ENCODE measurements around the gene LRRC75B. TPM values are rescaled to one million over a fixed set of nuclear protein-coding genes. Genes with fewer than 3 reads are reported as not detected.

The LRRC75B gene
- polyA plus RNA-seq, 1 of the 3 experiments (the other 2 are of a cell fraction): 12.3 TPM

- TF ChIP-seq REST (IDR thresholded peaks at IDR 0.05; ENCODE audit: low read depth, low read length) (no peak), SIN3A (IDR thresholded peaks at IDR 0.05; ENCODE audit: borderline replicate concordance, low read depth, low read length) (no peak), POLR2AphosphoS5 (IDR thresholded peaks at IDR 0.05; ENCODE audit: low read depth, low read length) (no peak), NFIC (IDR thresholded peaks at IDR 0.05; ENCODE audit: borderline replicate concordance) (no peak), PBX3 (IDR thresholded peaks at IDR 0.05) (no peak), RAD21 (IDR thresholded peaks at IDR 0.05; ENCODE audit: low read length) (no peak), GABPA (IDR thresholded peaks at IDR 0.05; ENCODE audit: low read depth) (no peak)
These were observed 49.1 kb downstream of the LRRC75B start (continued) for GRCh38 chr22:24543679-24544243.

- H3K9me2 ChIP-seq: no peaks in the 10 kb centered on the region
- H2AFZ ChIP-seq (ENCODE audit: low read depth): no peak overlapping the region
- peaks cover 9% of the 10 kb centered on the region; the same call in 1 of the 2 replicates for H3K79me2 ChIP-seq (ENCODE audit: insufficient read depth)
- no peak overlapping the region for H3K9ac ChIP-seq
- H3K4me2 ChIP-seq: no peak overlapping the region
- ChIA-PET POLR2A (no interaction called here), CTCF (no interaction called here)
- H3F3A ChIP-seq (replicated peaks; ENCODE audit: insufficient read depth): no peaks in the 10 kb centered on the region
- peaks cover 22 to 60% of the 10 kb centered on the region in 2 experiments for H3K36me3 ChIP-seq (replicated peaks in 1 of 2; ENCODE audit: control insufficient read depth in 1 of 2, insufficient read depth in 2 of 2, low read length in 1 of 2)
- H3K9me3 ChIP-seq: no peaks in the 10 kb centered on the region
- DNase-seq: no peak
- 0 out of 2 replicates have a peak, but pooled peaks cover 6% of the 10 kb centered on the region for H4K20me1 ChIP-seq (ENCODE audit: insufficient read depth)
- no peak for TF ChIP-seq NRF1 (IDR thresholded peaks at IDR 0.05; ENCODE audit: low read depth, low read length)
- no peak for TF ChIP-seq RCOR1 (IDR thresholded peaks at IDR 0.05; ENCODE audit: low read length)
- no peak overlapping the region for H3K4me3 ChIP-seq (ENCODE audit: low read depth in 2 of 2, low read length in 1 of 2)
- H3K4me1 ChIP-seq (ENCODE audit: control insufficient read depth in 1 of 2, insufficient read depth in 2 of 2, low read depth in 1 of 2, low read length in 1 of 2): peaks cover 7 to 8% of the 10 kb centered on the region in 2 experiments; a peak in 2 of 4 replicates
- H3K27ac ChIP-seq (ENCODE audit: low read depth in 2 of 2, low read length in 1 of 2): no peak overlapping the region
- whole genome bisulfite sequencing (ENCODE audit: low lambda C conversion rate): 91% methylated on average over 5 of the region's 7 CpGs
- H3K27me3 ChIP-seq (ENCODE audit: insufficient read depth): no peaks in the 10 kb centered on the region
These were observed 49.7 kb downstream of the LRRC75B start for GRCh38 chr22:24543185-24543601.

- ChIA-PET CTCF (no interaction called here), POLR2A (no interaction called here)
- no peak overlapping the region for H3K4me2 ChIP-seq
- DNase-seq: no peak
- no peaks in the 10 kb centered on the region for H3F3A ChIP-seq (replicated peaks; ENCODE audit: insufficient read depth)
- H2AFZ ChIP-seq (ENCODE audit: low read depth): no peak overlapping the region
- peaks cover 9% of the 10 kb centered on the region; the same call in 1 of the 2 replicates for H3K79me2 ChIP-seq (ENCODE audit: insufficient read depth)
- TF ChIP-seq FOXM1 (IDR thresholded peaks at IDR 0.05; ENCODE audit: low read depth): no peak
- no peak for TF ChIP-seq ZBTB33 (IDR thresholded peaks at IDR 0.05; ENCODE audit: borderline replicate concordance, low read depth)
- TF ChIP-seq JUND (IDR thresholded peaks at IDR 0.05): no peak
- no peak for TF ChIP-seq RCOR1 (IDR thresholded peaks at IDR 0.05; ENCODE audit: low read length)
- TF ChIP-seq MXI1 (IDR thresholded peaks at IDR 0.05; ENCODE audit: low read depth, low read length): no peak
- TF ChIP-seq GABPA (IDR thresholded peaks at IDR 0.05; ENCODE audit: low read depth): no peak
- no peaks in the 10 kb centered on the region for H3K27me3 ChIP-seq (ENCODE audit: insufficient read depth)
- H3K9me2 ChIP-seq: no peaks in the 10 kb centered on the region
- H3K9ac ChIP-seq: no peak overlapping the region
- no peaks in the 10 kb centered on the region for H3K9me3 ChIP-seq
- H4K20me1 ChIP-seq (ENCODE audit: insufficient read depth): 0 out of 2 replicates have a peak, but pooled peaks cover 3% of the 10 kb centered on the region
- no peak overlapping the region for H3K27ac ChIP-seq (ENCODE audit: low read depth in 2 of 2, low read length in 1 of 2)
- no peak overlapping the region for H3K4me3 ChIP-seq (ENCODE audit: low read depth in 2 of 2, low read length in 1 of 2)
- H3K36me3 ChIP-seq (replicated peaks in 1 of 2; ENCODE audit: control insufficient read depth in 1 of 2, insufficient read depth in 2 of 2, low read length in 1 of 2): peaks cover 22 to 55% of the 10 kb centered on the region in 2 experiments
- WGBS (ENCODE audit: low lambda C conversion rate): 94% methylated on average over 9 of the region's 9 CpGs
- H3K4me1 ChIP-seq (ENCODE audit: control insufficient read depth in 1 of 2, insufficient read depth in 2 of 2, low read depth in 1 of 2, low read length in 1 of 2): peaks cover 7 to 8% of the 10 kb centered on the region in 2 experiments; a peak in 2 of 4 replicates
These were observed 50.2 kb downstream of the LRRC75B start for GRCh38 chr22:24542641-24543040.

Data from SK-N-SH (cell line).